IMR-90 (cell line): Measurements from ENCODE around the gene RTF1. TPM values are rescaled to one million over a fixed set of nuclear protein-coding genes. Genes with fewer than 3 reads are reported as not detected.

ENCODE experiments used
- ATAC-seq: fragments of 200-7000 bp; cut with Tn5 transposase; 2 replicates; pipeline ENCODE4 v1.9.1; 2020; ENCODE audit warnings: low read depth, mild to moderate bottlenecking, moderate library complexity
- BruUV-seq: library from RNA; stranded (reverse); fragments of 400-500 nt; replicated peaks from 2 replicates; lab custom pipeline; 2021; lab: Mats Ljungman, UMichigan
- CTCF ChIA-PET: fragments of 300-600 bp; formaldehyde crosslinking; extraction: SDS; loops from one replicate; lab custom pipeline; 2021; ENCODE audit warnings: antibody characterized with exemption; lab: Yijun Ruan, JAX
- POLR2A ChIA-PET: fragments of 300-600 bp; sonication (Branson Sonifier 250); formaldehyde crosslinking; loops from one replicate; lab custom pipeline; 2022; ENCODE audit warnings: antibody characterized with exemption; ENCODE audit not compliant: unreplicated experiment; lab: Charles Lee
- DNase-seq: peaks from one replicate; pipeline ENCODE4 v3.0.0; 2013
- H2AFZ ChIP-seq: replicated peaks from 2 replicates; pipeline ENCODE3; 2013; ENCODE audit warnings: low read length, mild to moderate bottlenecking; ENCODE audit not compliant: poor library complexity
- H2AK5ac ChIP-seq: 2 replicates; pipeline ENCODE4 v1.6.1; 2013; ENCODE audit warnings: low read depth, low read length, inconsistent platforms
- H2AK9ac ChIP-seq: replicated peaks from 2 replicates; pipeline ENCODE3; 2013; ENCODE audit warnings: mild to moderate bottlenecking, low read depth, low read length, moderate library complexity; ENCODE audit not compliant: poor library complexity
- H2BK120ac ChIP-seq: 2 replicates; pipeline ENCODE4 v1.6.1; 2013; ENCODE audit warnings: low read depth, low read length, inconsistent platforms
- H2BK15ac ChIP-seq: 3 replicates; pipeline ENCODE4 v1.6.1; 2013; ENCODE audit warnings: low read depth, low read length, inconsistent platforms
- H2BK20ac ChIP-seq: 2 replicates; pipeline ENCODE4 v1.6.1; 2013; ENCODE audit warnings: low read depth, mild to moderate bottlenecking, inconsistent platforms, low read length, moderate library complexity
- H2BK5ac ChIP-seq: 2 replicates; pipeline ENCODE4 v1.6.1; 2013; ENCODE audit warnings: mild to moderate bottlenecking, low read depth, low read length, inconsistent platforms; ENCODE audit not compliant: poor library complexity, severe bottlenecking
- H3K14ac ChIP-seq: replicated peaks from 2 replicates; pipeline ENCODE4 v1.6.1; 2013; ENCODE audit warnings: low read depth, low read length, inconsistent platforms
- H3K18ac ChIP-seq: 2 replicates; pipeline ENCODE4 v1.6.1; 2013; ENCODE audit warnings: low read depth, low read length, control low read depth
- H3K23ac ChIP-seq: 2 replicates; pipeline ENCODE4 v1.6.1; 2013; ENCODE audit warnings: low read depth, low read length, inconsistent platforms
- H3K27ac ChIP-seq: 2 replicates; pipeline ENCODE4 v1.5.1; 2013; ENCODE audit warnings: mild to moderate bottlenecking, control low read depth, low read length; ENCODE audit not compliant: insufficient read depth
- H3K27me3 ChIP-seq: 2 replicates; pipeline ENCODE4 v1.6.1; 2013; ENCODE audit warnings: low read length; ENCODE audit not compliant: control insufficient read depth, insufficient read depth
- H3K36me3 ChIP-seq: 2 replicates; pipeline ENCODE4 v1.6.1; 2013; ENCODE audit warnings: low read length, mixed read lengths; ENCODE audit not compliant: control insufficient read depth, insufficient read depth
- H3K4ac ChIP-seq: 2 replicates; pipeline ENCODE4 v1.6.1; 2013; ENCODE audit warnings: low read depth, low read length, inconsistent platforms
- H3K4me1 ChIP-seq: 2 replicates; pipeline ENCODE4 v1.6.1; 2013; ENCODE audit warnings: low read length, mixed read lengths; ENCODE audit not compliant: control insufficient read depth, insufficient read depth
- H3K4me2 ChIP-seq: 2 replicates; pipeline ENCODE4 v1.6.1; 2013; ENCODE audit warnings: low read depth, mild to moderate bottlenecking, control low read depth, low read length, moderate library complexity
- H3K4me3 ChIP-seq: 2 replicates; pipeline ENCODE4 v1.5.1; 2013; ENCODE audit warnings: low read depth, mild to moderate bottlenecking, control low read depth, low read length, moderate library complexity; ENCODE audit not compliant: insufficient read depth
- H3K56ac ChIP-seq: 2 replicates; pipeline ENCODE4 v1.6.1; 2013; ENCODE audit warnings: low read length, inconsistent platforms; ENCODE audit not compliant: insufficient read depth; ENCODE audit errors: extremely low read depth
- H3K79me1 ChIP-seq, 2 experiments: 2 replicates each; pipeline ENCODE4 v1.6.1; 2013; ENCODE audit warnings: low read length in 2 of 2, inconsistent platforms in 1 of 2, low read depth in 1 of 2
- H3K9ac ChIP-seq: 2 replicates; pipeline ENCODE4 v1.6.1; 2013; ENCODE audit warnings: low read depth, low read length, control low read depth
- H3K9me1 ChIP-seq: 2 replicates; pipeline ENCODE4 v1.6.1; 2013; ENCODE audit warnings: low read length, inconsistent platforms; ENCODE audit not compliant: insufficient read depth
- H3K9me3 ChIP-seq: 2 replicates; pipeline ENCODE4 v1.6.1; 2013; ENCODE audit warnings: low read length; ENCODE audit not compliant: control insufficient read depth, insufficient read depth
- H4K20me1 ChIP-seq: 2 replicates; pipeline ENCODE4 v1.6.1; 2013; ENCODE audit warnings: low read length, inconsistent platforms; ENCODE audit not compliant: insufficient read depth
- H4K5ac ChIP-seq: 2 replicates; pipeline ENCODE4 v1.6.1; 2013; ENCODE audit warnings: mild to moderate bottlenecking, low read depth, low read length, control low read depth
- H4K8ac ChIP-seq, 2 experiments: 2 replicates each; pipeline ENCODE4 v1.6.1; 2013; ENCODE audit warnings: low read depth in 2 of 2, low read length in 2 of 2, control low read depth in 1 of 2, inconsistent platforms in 1 of 2
- H4K91ac ChIP-seq: 2 replicates; pipeline ENCODE4 v1.6.1; 2013; ENCODE audit warnings: low read depth, low read length, inconsistent platforms; ENCODE audit not compliant: insufficient read depth
- CHD1 ChIP-seq: IDR thresholded peaks from 2 replicates; pipeline ENCODE4 v1.6.1; 2012; ENCODE audit warnings: low read depth, low read length, improper control_type of control experiment
- NFE2L2 ChIP-seq: fragments of 150-350 bp; IDR thresholded peaks from 2 replicates; pipeline ENCODE4 v1.6.1; 2016; ENCODE audit warnings: low read depth, mild to moderate bottlenecking, low read length
- RAD21 ChIP-seq: IDR thresholded peaks from 2 replicates; pipeline ENCODE4 v1.6.1; 2012; ENCODE audit warnings: low read length, improper control_type of control experiment
- RCOR1 ChIP-seq: IDR thresholded peaks from 2 replicates; pipeline ENCODE4 v1.6.1; 2012; ENCODE audit warnings: mild to moderate bottlenecking, low read length, improper control_type of control experiment; ENCODE audit not compliant: insufficient replicate concordance
- WGBS, 2 experiments: methylation state at CpG; one replicate each; pipeline versions ENCODE4 v1.1.5 to v1.1.7; 2013; ENCODE audit warnings: missing lambda C conversion rate in 2 of 2; ENCODE audit not compliant: insufficient read length in 1 of 2; ENCODE audit errors: extremely low coverage in 2 of 2; 5-methylcytosine and 5-hydroxymethylcytosine counted together
- dilution Hi-C: fragments of 300-500 bp; cut with HindIII; formaldehyde crosslinking; loops from one replicate; pipeline ENCODE4 v1.14.3; 2018; ENCODE audit warnings: low sequenced_read_pairs; ENCODE audit not compliant: unreplicated experiment
- in situ Hi-C: fragments of 300-500 bp; cut with MboI; formaldehyde crosslinking; loops from 3 replicates; pipeline ENCODE4 v1.14.3; 2019; ENCODE audit warnings: low sequenced_read_pairs, inconsistent platforms, mixed read lengths
- intact Hi-C: fragments of 100-400 bp; cut with micrococcal nuclease; formaldehyde crosslinking; loops from 2 replicates; pipeline ENCODE4 v1.10.0; 2022
- polyA plus RNA-seq, 3 experiments: library from polyadenylated mRNA; depleted of rRNA; stranded (reverse); fragments of >200 nt; gene quantifications; 2 replicates each; pipeline ENCODE4 v1.2.3, GENCODE V29; 2012; ENCODE audit warnings: low replicate concordance in 1 of 3
- total RNA-seq: library from RNA; depleted of rRNA; stranded (reverse); fragments of >200 nt; gene quantifications from 2 replicates; pipeline ENCODE4 v1.2.3, GENCODE V29; 2012
- TF ChIP-seq, protein P1 (sequence below): fragments of 150-350 bp; IDR thresholded peaks from 2 replicates; pipeline ENCODE4 v1.6.1; 2017; ENCODE audit warnings: mild to moderate bottlenecking, antibody characterized with exemption, low read length, low read depth

The RTF1 gene
- total and polyA plus RNA-seq, 2 of the 4 experiments (the other 2 are of a cell fraction): 15.1 to 24.3 TPM

DNA sequence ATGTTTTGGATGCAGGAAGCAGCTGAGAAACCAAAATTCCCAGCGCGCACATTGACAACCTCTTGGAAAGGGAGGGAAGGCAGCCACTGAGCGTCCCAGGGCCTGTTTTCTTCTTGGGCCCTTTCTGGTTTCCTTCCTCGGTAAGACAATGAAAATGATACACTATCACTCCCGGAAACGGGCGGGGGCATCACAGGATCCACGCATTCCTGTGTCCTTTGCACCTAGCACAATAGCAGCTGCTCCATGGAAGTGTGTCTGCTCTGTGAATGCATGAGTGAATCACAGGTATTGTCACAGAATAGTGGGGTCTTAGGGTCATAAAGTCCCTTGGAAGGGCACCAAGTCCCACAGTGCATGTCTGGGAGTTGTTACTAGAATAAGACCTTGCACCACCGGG, 70.5 kb downstream of the RTF1 start:
- peak overlapping the region; percentile 32; the same call in 1 of the 2 replicates for H2BK20ac ChIP-seq
- no peak overlapping the region for H3K9ac ChIP-seq
- H3K4me3 ChIP-seq: no peak overlapping the region
- no TSS peak for BruUV-seq
- no peak overlapping the region for H3K23ac ChIP-seq
- intact Hi-C loops: no loop called here
- H3K9me1 ChIP-seq: peaks cover 48% of the 10 kb centered on the region
- peak overlapping the region; percentile 36; the same call in 1 of the 2 replicates for H2BK120ac ChIP-seq
- no peaks in the 10 kb centered on the region for H3K9me3 ChIP-seq
- H3K79me1 ChIP-seq: peaks cover 0 to 15% of the 10 kb centered on the region in 2 experiments; a peak in 2 of 4 replicates
- peak overlapping the region; percentile 18 for H2AFZ ChIP-seq
- CTCF ChIA-PET: no interaction called here
- POLR2A ChIA-PET: no interaction called here
- in situ Hi-C loops: no loop called here
- H3K27me3 ChIP-seq: no peaks in the 10 kb centered on the region
- H3K18ac ChIP-seq: no peak overlapping the region
- no peak overlapping the region for H3K14ac ChIP-seq
- peaks cover 15% of the 10 kb centered on the region for H3K4me1 ChIP-seq
- peak overlapping the region; percentile 95 for H2BK5ac ChIP-seq
- dilution Hi-C loops: no loop called here
- no peaks in the 10 kb centered on the region for H4K20me1 ChIP-seq
- 0 out of 3 replicates have a peak overlapping the region, but pooled peaks have one; percentile 8 for H2BK15ac ChIP-seq
- ATAC-seq (no peak), DNase-seq (no peak)
- no peak overlapping the region for H3K4me2 ChIP-seq
- H4K5ac ChIP-seq: no peak overlapping the region
- TF ChIP-seq NFE2L2: no peak
- TF ChIP-seq CHD1: no peak
- no peak for TF ChIP-seq RCOR1
- TF ChIP-seq, protein P1, sequence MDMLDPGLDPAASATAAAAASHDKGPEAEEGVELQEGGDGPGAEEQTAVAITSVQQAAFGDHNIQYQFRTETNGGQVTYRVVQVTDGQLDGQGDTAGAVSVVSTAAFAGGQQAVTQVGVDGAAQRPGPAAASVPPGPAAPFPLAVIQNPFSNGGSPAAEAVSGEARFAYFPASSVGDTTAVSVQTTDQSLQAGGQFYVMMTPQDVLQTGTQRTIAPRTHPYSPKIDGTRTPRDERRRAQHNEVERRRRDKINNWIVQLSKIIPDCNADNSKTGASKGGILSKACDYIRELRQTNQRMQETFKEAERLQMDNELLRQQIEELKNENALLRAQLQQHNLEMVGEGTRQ: no peak
- no peak for TF ChIP-seq RAD21
- H3K36me3 ChIP-seq: peaks cover 7% of the 10 kb centered on the region
- no peak overlapping the region; a peak in 1 of 4 replicates for H4K8ac ChIP-seq
- peak overlapping the region; percentile 70 for H2AK9ac ChIP-seq
- peak overlapping the region; percentile 99 for H2AK5ac ChIP-seq
- peak overlapping the region; percentile 82; the same call in 1 of the 2 replicates for H3K4ac ChIP-seq
- no CpG with 5 or more reads among the region's 9 CpGs for WGBS, 2 experiments
- H3K56ac ChIP-seq: no peak overlapping the region
- peak overlapping the region; percentile 20; the same call in 1 of the 2 replicates for H4K91ac ChIP-seq
- no peak overlapping the region for H3K27ac ChIP-seq
